ENCODE results near the gene DET1. TPM values are rescaled to one million over a fixed set of nuclear protein-coding genes. Genes with fewer than 3 reads are reported as not detected.
"Not testable (repeated sequence)": the region's sequence is repeated elsewhere in the genome, so short reads cannot be mapped to it uniquely, and the experiment has no call there.

DET1 gene
- total RNA-seq, 1 donor from 2014 or later, result 8.0 TPM

DNA sequence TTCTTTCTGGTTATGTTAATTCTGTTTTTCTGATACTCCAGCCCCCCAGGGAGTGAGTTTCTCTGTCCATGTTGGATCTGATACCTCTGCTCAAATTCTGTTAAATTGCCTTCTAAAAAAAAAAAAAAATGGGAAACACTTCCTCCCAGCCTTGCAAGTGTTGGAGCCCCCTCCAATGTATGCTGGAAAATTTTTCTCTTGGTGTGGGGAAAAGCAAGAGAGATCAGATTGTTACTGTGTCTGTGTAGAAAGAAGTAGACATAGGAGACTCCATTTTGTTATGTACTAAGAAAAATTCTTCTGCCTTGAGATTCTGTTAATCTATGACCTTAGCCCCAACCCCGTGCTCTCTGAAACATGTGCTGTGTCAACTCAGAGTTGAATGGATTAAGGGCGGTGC, 6.1 kb downstream of the DET1 start:
- DNase-seq, result not testable (repeated sequence)

DNA sequence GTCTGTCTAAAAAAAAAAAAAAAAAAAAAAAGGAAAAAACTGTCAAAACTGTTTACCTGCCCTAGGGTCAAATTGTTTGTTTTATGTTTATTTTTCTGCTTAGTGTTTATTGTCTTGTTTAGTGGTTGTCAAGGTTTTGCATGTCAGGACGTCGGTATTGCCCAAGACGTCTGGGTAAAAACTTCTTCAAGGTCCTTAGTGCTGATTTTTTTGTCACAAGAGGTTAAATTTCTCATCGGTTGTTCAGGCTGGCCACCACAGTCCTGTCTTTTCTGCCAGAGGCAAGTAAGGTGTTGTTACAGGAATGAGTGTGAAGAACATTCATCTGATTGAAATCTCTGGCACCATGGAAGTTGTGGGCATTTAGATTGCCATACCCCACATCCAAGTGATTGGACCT, 7.0 kb downstream of the DET1 start:
- no peak for DNase-seq

DNA sequence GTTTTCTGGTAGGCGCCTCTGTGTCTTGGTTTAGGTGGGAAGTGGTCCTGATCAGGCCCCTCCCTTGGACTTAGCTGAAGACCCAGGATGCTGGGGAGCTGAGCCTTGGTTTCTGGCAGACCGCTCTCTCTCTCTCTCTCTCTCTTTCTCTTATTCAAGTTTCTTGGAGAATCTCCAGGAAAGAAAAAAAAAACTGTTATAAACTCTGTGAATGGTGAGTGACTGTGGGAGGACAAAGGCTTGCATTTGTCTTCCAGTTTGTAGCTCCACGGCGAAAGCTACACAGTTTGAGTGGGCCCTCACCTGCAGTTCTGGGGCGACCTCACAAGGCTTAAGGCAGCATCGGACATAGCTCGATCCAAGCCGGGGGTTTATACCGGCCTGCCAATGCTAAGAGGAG, 7.5 kb downstream of the DET1 start:
- DNase-seq, result no peak

DNA sequence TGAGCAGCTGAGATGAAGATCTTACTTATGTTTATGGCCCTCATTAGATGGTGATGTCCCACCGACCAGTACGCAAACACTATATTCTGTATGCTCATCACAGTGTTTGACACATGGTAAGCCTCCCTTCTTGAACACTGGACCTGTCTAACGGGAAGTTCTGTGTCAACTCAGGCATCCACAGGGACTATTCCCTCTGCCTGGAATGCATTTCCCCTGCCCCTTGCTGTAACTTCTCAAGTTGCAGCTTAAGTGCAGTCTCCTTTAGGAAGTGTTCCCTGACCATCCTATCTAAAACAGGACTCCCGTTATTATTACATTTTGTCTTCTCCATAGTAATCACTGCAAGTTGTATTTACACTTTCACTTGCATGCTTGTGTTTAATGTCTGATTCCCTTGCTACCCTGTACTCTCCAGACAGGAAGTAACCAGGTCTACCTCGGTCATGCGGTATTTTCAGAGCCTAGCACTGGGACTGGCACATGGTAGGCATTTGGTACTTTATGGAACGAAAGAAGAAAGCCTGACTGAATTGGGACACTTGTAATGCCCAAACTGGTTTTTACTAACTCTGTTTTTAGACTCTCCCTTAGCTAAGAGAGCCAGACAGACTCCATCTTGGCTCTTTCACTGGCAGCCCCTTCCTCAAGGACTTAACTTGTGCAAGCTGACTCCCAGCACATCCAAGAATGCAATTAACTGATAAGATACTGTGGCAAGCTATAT, 8.7 kb downstream of the DET1 start:
- DNase-seq, result no peak

DNA sequence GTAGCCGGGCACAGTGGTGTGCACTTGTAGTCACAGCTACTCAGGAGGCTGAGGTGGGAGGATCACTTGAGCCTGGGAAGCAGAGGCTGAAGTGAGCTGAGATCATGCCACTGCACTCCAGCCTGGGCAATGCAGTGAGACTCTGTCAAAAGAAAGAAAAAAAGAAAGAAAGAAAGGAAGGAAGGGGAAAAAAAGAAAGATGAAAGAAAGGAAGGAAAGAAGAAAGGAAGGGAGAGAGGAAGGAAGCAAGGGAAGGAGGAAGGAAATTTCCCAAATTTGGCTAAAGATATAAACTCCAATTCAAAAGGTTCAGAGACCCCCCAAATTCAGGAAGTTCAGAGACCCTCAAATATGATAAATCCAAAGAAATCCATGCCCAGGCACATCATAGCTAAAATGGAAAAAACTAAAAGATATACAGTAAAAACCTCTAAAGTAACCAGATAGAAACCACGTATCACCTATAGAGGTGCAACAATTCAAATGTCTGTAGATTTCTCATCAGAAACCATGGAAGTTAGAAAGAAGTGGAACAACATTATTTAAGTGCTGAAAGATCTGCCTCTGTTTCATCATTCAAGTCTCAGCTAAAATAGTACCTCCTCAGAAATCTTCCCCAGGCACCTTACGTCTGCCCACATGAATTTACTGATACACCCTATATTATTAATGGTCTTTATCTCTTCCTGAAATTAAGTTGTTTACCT, 10.7 kb downstream of the DET1 start:
- no peak for DNase-seq

DNA sequence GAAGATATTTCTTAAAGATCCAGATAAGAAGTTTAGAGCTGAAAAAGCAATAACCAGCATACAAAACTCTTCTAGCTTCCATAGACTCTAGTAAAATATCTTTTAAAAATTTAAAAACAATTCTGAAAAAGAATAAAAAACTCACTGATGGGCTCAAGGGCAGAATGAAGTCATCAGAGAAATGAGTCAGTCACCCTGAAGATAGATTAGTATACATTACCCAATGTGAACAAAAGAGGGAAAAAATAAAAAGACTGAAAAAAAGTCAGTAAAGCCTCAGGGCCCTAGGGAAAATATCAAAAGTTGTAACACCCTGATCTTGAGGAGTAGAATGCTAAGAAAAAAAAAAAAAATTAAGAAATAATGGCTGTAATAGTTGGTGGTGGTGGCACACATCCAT, 11.4 kb downstream of the DET1 start:
- no peak for DNase-seq

DNA sequence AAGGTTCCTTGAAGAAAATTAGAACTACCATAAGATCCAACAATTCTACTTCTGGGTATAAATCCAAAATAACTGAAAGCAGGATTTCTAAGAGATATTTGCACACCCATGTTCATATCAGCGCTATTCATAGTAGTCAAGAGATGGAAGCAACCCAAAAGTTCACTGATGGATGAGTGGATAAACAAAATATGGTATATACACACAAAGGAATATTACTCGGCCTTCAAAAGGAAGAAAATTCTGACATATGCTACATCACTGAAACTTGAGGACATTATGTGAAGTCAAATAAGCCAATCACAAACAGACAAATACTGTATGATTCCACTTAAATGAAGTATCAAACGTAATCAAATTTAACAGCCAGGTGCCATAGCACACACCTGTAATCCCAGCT, 13.1 kb downstream of the DET1 start:
- DNase-seq, result no peak

DNA sequence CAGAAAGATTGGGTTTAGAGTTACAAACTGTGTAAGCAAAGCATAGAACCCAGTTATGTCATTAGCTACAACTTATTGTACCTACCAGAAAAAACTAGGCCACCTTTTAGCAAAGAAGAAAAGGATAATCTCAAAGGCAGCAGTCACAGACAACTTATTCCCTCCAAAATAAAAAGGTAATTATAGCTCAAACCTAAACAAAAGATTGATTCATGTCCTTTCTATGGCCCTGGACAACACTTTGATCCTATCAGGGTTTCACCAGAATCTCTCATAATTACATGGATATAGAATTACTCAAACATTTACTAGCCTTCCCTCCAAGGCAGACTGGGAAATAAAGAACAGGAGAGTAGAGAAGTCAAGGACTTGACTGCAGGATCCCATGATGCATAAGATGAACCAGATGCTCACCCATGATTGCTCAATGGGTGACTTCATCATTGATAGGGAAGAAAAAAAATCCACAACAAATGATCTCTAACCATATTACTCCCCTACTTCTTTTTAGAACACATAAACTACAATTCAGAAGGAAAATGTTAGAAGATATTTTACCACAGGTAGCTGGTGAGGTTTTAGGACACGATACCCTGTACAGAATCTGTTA, 17.4 kb downstream of the DET1 start:
- DNase-seq, result no peak

DNA sequence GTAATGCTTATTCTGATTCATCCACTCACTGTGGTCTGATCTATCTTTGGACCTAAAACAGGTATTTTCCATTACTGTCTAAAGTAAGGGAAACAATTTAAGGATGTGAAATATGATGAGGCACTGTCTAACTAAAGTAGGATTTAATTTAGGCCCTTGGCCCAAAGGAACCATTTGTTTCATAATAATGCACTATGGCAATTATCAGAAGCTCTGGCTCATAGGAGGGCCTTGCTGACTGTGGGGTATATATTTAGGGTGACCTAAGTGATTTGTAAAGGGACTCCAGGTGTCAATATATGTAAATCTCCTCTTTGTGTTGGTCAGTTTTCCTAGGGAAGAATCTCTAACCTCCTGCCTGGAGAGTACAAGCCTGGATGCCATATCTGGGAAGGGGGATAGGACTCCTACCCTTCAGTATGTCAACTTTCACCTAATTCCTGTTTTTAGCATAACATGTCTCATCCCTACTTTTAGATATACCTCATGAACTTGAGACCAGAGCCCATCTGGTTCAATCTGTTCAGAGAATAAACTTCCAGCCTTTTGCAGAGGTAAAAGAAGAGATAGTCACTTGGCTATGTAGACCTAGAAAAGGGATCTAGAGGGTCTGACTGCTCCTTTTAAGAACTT, 20.1 kb downstream of the DET1 start:
- DNase-seq, result no peak

DNA sequence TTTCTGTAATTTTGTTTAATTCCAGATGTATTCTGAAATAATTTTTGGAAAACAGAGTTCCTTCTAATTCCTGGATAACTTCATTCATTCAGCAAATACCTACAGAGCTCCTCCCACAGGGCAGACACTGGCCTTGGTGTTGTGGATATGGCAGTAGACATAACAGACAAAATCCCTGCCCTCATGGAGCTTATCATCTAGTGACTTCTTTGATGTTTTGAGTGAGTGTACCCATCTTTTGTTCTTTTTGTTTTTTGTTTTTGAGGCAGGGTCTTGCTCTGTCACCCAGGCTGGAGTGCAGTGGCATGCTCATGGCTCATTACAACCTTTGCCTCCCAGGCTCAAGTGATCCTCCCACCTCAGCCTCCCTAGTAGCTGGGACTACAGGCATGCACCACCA, 21.1 kb downstream of the DET1 start:
- no peak for DNase-seq

DNA sequence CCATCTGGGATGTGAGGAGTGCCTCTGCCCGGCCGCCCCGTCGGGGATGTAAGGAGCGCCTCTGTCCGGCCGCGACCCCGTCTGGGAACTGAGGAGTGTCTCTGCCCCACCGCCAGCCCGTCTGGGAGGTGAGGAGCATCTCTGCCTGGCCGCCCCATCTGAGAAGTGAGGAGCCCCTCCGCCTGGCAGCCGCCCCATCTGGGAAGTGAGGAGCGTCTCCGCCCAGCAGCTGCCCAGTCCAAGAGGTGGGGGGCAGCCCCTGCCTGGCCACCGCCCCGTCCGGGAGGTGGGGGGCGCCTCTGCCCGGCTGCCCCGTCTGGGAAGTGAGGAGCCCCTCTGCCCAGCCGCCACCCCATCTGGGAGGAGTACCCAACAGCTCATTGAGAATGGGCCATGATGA, 22.4 kb downstream of the DET1 start:
- not testable (repeated sequence) for DNase-seq

DNA sequence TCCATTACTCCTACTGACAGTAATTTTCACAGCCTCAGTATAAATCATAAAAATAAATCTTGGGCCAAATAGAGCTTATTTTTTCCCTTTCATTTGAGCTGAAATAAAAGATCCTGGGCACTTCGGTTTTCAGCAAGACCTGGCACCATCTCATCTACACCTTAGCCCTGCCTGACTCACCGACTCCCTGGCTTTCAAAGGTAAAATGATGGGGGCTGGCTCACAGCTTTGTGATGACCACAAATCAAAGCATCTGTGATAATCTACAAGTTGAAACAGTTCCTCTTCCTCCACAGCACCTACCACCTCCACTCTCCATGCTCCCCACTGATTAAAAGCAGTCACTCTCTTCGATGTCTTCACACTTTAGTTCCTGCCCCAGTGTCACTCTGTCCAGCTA, 27.6 kb downstream of the DET1 start:
- DNase-seq, result no peak

DNA sequence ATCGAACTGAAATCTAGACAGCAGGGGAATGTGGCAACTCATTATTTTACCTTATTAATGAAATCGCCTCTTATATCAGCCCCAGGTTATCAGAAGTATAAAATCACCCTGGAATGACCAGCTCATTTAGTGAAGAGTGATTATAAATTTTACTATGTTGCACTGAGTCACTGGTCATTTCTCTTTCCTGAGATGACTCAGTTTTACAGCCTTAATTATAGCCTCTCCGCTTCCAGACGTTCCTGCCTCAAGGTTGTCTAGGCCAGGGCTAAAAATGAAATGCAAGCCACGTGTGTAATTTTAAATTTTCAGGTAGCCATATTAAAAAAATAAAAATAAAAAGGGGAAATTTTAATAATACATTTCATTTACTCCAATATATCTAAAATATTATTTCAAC, 33.3 kb downstream of the DET1 start:
- no peak for DNase-seq

DNA sequence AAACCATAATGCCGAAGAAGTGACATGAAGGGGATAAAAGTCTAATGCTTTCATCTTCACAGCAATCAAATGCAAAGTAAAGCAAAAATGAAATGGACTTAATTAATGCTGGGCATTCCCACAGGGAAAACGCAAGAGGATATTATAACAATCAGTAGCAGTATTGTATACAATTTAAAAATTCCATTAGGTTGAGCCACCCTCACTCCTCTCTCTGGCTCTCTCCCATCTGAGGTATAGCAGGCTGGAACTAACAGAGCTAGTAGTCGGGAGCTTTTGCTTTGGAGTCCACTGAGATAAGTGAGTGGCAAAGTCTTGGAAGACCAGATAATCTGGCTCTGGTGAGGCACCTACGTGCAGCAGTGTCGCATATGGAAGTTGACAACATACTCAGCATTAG, 33.9 kb downstream of the DET1 start:
- DNase-seq, result no peak

DNA sequence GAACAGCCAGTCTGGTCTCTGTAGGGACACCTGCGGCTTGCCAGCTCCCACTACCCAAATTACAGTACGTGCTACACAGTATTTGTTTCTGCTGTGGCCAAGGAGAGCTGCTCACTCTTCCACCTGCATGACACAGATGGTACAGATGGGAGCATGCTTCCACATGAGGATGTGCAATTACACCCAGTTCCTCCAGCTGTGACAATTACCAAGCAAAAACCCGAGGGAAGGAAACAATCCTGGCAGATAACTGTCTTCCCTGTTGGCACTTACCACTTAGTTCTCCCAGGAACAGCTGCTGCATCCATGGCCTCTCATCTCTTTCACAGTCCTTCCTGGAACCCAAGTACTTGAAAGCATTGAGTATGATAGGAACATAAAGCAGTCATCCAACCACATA, 34.4 kb downstream of the DET1 start:
- DNase-seq, result no peak

DNA sequence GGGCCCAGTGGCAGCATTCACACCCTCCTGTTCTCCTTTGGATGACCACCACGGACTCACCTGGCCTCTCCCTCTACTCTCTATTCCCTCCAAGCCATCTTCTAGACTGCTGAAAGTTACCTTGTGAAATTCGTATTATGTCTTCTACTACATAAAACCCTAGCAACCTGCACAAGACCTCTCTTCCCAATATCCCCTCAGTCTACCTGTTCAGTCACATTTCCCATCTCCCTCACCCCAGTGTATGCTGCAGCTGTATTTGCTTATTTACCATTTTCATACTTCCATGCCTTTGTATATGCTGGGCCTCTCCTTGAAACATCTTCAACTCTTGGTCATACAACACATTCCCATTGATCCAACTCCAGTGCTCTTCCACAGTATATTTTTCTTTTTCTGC, 35.3 kb downstream of the DET1 start:
- no peak for DNase-seq

DNA sequence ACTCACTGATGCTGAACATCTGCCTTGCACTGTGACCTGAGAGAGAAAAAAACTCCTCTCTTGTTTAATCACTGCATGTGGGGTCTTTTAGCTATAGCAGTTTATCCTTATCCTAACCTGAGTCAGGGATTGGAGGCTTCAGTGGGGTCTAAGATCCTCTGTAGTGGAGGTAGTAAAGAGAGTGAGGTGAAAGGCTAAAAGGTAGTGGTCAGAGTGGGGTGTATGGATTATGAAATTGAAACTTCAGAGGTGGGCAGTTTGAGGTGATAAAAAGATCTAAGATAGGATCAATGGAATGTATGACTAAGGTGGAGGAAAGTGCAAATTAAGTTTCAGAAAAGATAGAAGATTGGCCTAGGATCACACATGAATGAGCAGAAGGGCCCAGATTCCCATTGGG, 36.5 kb downstream of the DET1 start:
- DNase-seq, result no peak

DNA sequence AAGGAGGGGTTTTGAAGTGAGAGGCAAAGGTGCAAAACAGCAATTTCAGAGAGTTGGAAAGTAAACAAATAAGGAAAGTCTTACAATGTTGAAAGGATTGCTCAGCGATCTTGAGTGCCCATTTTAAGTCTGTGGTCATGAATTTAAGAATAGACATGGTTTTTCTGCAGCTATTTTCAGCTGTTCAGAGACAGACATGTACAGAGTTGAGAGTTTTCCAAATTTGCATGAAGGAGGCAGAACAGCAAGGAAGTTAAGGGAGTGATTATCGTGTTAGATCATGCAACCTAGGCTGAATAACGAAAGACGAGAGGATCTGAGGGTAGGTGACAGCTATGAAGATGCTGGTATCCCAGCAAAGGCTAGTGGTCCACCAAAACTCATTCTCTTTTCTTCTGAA, 37.2 kb downstream of the DET1 start:
- no peak for DNase-seq

DNA sequence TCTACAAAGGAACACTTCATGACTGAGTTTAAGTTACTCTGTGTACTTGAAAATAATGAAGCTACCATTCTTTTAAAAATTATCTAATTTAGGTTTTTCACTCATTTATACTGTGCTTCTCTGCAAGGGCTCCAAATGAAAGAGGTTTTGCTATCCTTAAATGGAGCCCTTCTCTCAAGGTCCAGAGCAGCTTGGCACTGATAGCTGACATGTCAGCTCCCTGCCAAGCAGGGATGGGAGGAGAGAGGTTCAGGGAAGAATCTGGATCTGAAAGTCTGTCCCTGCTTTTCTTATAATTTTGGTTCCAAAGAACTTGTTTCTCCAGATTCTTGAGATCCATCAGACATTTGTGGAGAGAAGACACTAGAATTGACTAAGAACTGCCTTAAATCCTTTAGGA, 39.9 kb downstream of the DET1 start:
- no peak for DNase-seq

DNA sequence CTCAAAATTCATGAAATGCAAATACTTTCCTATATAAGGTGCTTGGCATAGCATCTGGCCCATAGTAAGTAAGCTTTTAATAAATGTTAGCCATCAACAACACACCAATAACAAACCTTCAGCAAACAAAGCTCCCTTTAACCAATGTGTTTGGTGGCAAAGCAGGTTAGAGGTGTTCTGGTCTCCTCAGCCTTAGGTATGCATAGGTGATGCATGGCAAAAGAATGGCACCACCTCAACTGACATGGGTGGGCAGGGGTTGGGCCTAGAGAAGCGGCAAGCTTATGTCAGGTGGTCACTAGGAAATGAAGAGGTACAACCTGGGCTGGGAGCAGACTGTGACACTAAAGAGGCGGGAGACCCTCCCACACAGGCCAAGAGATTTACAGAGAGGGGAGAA, 40.8 kb downstream of the DET1 start:
- no peak for DNase-seq

DNA sequence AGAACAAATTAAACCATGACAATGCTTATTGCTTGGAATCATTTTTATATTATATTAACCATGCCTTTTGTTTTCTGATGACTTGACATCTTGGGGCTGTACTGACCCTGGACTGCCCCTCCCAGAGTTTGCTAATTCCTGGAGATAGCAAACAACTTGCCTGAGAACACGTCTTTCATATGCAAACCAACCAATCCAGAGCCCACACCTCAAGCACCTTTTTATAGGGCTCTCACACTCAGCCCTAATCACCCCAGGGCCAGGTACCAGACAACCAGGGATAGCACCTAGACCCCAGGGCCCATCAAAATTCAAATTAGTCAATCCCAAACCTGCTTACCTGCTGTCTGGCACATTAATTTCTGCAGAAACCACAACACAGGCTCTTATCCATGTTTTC, 42.0 kb downstream of the DET1 start:
- DNase-seq, result no peak

DNA sequence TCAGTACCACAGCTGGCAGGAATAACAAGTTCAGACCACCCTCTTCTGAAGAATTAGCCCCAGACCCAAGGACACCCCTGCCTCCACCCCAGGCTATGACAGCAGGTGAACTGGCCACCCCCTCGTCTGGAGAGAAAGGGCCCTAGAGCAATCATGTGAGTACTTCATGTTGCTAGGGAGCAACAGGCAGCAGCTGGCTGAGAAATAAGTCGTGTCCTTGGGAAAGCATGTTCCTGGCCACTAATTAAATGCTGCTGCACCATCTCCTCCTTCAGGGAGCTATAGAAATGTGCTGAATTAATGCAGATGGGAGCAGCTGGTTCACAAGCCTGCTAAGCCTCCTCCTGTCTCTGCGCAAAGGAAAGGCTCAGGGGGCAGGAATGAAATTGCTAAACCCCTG, 47.5 kb downstream of the DET1 start:
- DNase-seq, result no peak

DNA sequence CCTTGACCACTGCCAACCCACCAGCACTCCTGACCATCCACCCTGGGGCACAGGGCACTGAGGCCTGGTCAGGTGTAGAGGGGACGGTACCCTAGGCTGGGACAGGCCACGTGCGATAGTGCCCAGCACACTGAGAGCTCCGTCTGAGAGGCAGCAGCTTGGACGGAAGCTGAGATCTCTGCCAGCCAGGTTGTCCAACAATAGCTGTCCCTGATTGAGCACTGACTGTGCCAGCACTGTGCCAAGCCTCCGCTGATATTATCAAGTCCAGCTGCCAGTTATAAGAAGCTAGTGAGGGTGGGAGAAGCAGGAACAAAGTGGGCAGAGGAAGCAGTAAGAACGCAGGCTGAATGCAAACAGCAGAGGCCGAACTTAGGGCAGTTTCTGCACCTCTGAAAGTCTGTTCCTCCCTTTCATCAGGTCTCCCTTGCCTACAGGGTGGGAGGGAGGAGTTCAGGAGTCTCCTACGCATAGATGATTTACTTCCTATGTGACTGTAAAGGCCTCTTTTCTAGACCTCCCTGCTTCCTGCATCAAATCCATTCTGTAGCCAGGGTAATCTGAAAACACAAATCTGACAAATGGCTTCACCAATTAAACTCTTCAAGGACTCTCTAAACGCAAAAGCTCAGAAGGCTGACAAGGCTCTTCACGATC, 49.2 kb downstream of the DET1 start:
- no peak for DNase-seq

Measured in skin of body (tissue), 2 donors.